Measurements from ENCODE around the gene CASP2.

Gene CASP2

DNA sequence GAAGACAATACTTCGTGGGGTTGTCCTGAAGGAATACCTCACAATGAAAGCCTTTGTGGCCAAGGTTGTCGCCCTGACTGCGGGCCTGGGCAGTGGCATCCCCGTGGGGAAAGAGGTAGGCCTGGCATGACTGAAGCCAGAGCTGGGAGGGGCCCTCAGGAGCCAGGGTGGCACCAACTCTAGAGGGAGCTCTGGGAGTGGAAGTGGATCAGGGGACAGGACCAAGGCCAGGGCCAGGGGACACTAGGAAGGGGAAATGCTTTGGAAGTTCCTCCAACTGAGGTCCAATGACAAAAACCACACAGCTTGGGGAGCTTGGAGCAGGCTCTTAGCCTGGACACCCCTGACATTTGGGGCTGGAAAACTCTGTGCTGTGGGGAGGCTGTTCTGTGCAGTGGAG, 33.6 kb downstream of the CASP2 start:
- Histone ChIP-seq H3K4me1 (ENCODE audit: insufficient read depth, low read length) (peaks cover 2% of the 10 kb centered on the region; the same call in 1 of the 2 replicates), H3K9me3 (ENCODE audit: insufficient read depth, low read depth, low read length) (no peaks in the 10 kb centered on the region), H3K27me3 (ENCODE audit: insufficient read depth, low read length) (no peaks in the 10 kb centered on the region), H3K36me3 (ENCODE audit: insufficient read depth, low read depth, low read length) (no peaks in the 10 kb centered on the region), H3K9ac (ENCODE audit: low read depth, low read length) (no peak overlapping the region), H3K4me3 (ENCODE audit: low read length) (no peak overlapping the region), H3K27ac (ENCODE audit: low read length) (no peak overlapping the region)

DNA sequence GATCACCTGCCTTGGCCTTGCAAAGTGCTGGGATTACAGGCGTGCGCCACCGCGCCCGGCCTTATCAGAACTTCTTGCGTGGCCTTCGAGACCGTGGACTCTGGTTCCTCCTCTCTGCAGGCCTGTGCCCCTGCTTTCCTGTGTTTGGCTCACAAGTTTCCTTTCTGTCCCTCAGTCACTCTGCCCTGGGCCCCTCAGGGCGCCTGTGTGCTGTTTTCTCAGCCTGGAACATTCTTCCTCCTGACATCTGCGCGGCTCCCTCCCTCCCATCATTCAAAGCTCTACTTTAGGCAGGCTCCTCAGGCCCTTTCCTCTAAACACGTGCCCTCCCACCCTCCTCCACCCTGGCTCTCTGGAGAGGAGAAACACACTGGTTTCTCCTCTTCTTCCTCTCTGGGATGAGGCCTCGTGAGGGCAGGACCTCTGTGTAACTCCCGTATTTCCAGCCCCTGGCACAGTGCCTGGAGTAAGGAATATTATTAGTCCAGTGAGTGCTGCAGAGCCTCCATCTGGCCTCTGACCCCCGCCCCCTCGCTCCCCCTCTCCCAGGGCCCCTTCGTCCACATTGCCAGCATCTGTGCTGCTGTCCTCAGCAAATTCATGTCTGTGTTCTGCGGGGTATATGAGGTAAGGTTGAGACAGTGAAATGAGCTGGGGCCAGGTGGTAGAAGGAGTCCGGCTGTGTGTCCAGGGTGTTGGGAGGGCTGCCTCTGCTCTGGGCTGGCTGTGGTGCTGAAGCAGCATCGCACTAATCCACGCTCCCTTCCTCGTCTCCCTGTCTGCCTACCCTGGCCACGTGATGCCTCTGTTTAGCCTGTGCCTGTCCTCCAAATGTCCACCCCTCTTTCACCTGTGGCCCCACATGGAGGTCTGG, 34.8 kb downstream of the CASP2 start:
- Histone ChIP-seq H3K27me3 (ENCODE audit: insufficient read depth, low read length) (no peaks in the 10 kb centered on the region), H3K4me3 (ENCODE audit: low read length) (no peak overlapping the region), H3K27ac (ENCODE audit: low read length) (no peak overlapping the region), H3K36me3 (ENCODE audit: insufficient read depth, low read depth, low read length) (no peaks in the 10 kb centered on the region), H3K9ac (ENCODE audit: low read depth, low read length) (no peak overlapping the region), H3K9me3 (ENCODE audit: insufficient read depth, low read depth, low read length) (no peaks in the 10 kb centered on the region), H3K4me1 (ENCODE audit: insufficient read depth, low read length) (peaks cover 2% of the 10 kb centered on the region; the same call in 1 of the 2 replicates)

DNA sequence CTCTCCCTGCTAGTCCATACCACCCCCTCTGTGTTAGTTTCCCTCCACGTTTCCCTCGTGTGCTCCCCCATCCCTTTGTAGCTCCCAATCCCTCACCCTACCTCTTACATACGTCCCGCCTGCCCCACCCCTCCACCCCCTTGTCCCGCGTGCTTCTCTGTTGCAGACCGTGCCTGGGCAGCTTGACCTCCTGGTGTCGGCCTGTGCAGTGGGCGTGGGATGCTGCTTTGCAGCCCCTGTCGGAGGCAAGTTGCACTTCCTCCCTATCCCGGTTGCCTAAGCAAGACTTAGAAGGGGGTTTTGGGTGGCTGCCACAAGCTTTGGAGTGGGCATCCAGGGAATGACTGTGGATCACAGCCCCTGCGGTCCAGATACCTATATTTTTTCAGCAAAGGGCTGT, 35.5 kb downstream of the CASP2 start:
- Histone ChIP-seq H3K9me3 (ENCODE audit: insufficient read depth, low read depth, low read length) (no peaks in the 10 kb centered on the region), H3K27ac (ENCODE audit: low read length) (no peak overlapping the region), H3K4me3 (ENCODE audit: low read length) (no peak overlapping the region), H3K27me3 (ENCODE audit: insufficient read depth, low read length) (no peaks in the 10 kb centered on the region), H3K9ac (ENCODE audit: low read depth, low read length) (no peak overlapping the region), H3K36me3 (ENCODE audit: insufficient read depth, low read depth, low read length) (no peaks in the 10 kb centered on the region), H3K4me1 (ENCODE audit: insufficient read depth, low read length) (peaks cover 2% of the 10 kb centered on the region; the same call in 1 of the 2 replicates)

DNA sequence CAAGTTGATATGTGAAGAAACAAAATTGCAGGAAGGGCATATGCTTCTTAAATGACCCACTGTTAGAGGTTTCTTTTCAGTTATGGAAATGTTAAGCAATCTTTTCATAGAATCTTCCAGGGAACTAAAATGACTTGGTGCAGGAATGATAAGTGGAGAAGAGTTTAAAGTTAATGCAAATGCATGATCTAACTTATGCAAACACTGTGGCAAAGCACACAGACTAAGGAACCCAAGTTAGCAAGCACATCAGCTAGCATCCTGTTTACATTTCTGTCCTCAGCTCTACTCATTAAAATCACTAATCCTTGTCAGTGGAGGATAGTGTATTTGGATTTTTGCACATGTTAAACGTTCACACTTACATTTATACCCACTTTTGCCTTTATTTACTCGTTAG, 37.1 kb downstream of the CASP2 start:
- no peak overlapping the region for H3K27ac ChIP-seq (ENCODE audit: low read length)
- H3K9me3 ChIP-seq (ENCODE audit: insufficient read depth, low read depth, low read length) = no peaks in the 10 kb centered on the region
- no peak overlapping the region for H3K4me3 ChIP-seq (ENCODE audit: low read length)
- H3K36me3 ChIP-seq (ENCODE audit: insufficient read depth, low read depth, low read length) = no peaks in the 10 kb centered on the region
- peaks cover 2% of the 10 kb centered on the region; the same call in 1 of the 2 replicates for H3K4me1 ChIP-seq (ENCODE audit: insufficient read depth, low read length)
- H3K27me3 ChIP-seq (ENCODE audit: insufficient read depth, low read length) = no peaks in the 10 kb centered on the region
- no peak overlapping the region for H3K9ac ChIP-seq (ENCODE audit: low read depth, low read length)

DNA sequence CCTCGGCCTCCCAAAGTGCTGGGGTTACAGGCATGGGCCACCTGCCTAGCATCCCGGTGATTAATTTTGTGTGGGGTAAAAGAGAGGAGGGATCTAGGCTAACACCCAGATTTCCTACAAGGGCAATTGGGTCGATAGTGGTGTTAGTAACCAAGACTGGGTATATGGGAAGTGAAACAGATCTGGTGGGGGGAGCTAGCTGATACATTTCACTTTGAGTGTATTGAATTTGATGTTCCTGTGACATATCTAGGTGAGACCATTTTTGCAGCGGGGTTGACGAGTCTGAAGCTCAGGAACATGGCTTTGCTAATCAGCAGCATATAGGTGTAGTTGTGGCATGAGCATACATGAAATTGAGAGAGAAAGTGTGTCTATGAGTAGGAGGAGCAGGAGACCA, 39.8 kb downstream of the CASP2 start:
- Histone ChIP-seq H3K4me3 (ENCODE audit: low read length) (no peak overlapping the region), H3K4me1 (ENCODE audit: insufficient read depth, low read length) (peaks cover 2% of the 10 kb centered on the region; the same call in 1 of the 2 replicates), H3K9me3 (ENCODE audit: insufficient read depth, low read depth, low read length) (no peaks in the 10 kb centered on the region), H3K27ac (ENCODE audit: low read length) (no peak overlapping the region), H3K9ac (ENCODE audit: low read depth, low read length) (no peak overlapping the region), H3K36me3 (ENCODE audit: insufficient read depth, low read depth, low read length) (no peaks in the 10 kb centered on the region), H3K27me3 (ENCODE audit: insufficient read depth, low read length) (no peaks in the 10 kb centered on the region)

DNA sequence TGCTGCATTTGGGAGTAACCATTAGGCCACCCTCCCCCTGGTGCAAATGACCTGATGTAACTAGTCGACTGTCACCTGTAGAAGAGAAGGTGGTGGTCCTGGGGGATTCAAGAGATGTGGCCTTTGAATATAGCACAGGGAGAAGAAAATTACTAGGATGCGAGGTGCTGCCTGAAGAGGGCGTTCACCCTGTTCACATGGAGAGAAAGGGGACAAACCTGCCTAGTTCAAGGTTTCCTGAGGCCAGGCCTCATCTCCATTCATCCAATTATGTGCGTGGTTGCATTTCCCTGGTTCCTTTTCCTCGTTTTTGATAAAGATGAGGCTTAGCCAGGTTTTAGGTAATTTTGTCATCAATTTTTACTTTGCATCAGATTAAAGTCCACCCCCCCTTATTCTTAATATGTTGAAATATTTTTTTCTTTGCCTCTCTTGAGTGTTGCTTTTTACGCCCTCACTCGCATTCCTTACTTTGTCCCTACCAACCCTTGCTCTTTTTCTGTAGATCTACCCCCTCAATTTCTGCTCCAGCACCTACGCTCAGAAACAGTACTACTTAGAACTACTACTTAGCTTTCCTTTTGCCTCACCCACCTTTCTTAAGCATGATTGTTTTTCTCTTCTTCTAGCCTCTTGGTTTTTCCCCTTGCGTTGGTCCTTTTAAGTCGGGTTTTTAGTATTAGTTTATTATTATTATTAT, 41.5 kb downstream of the CASP2 start:
- H3K9ac ChIP-seq (ENCODE audit: low read depth, low read length) = no peak overlapping the region
- no peak overlapping the region for H3K4me3 ChIP-seq (ENCODE audit: low read length)
- H3K27me3 ChIP-seq (ENCODE audit: insufficient read depth, low read length) = no peaks in the 10 kb centered on the region
- H3K9me3 ChIP-seq (ENCODE audit: insufficient read depth, low read depth, low read length) = no peaks in the 10 kb centered on the region
- H3K27ac ChIP-seq (ENCODE audit: low read length) = no peak overlapping the region
- no peaks in the 10 kb centered on the region for H3K36me3 ChIP-seq (ENCODE audit: insufficient read depth, low read depth, low read length)
- H3K4me1 ChIP-seq (ENCODE audit: insufficient read depth, low read length) = no peaks in the 10 kb centered on the region

DNA sequence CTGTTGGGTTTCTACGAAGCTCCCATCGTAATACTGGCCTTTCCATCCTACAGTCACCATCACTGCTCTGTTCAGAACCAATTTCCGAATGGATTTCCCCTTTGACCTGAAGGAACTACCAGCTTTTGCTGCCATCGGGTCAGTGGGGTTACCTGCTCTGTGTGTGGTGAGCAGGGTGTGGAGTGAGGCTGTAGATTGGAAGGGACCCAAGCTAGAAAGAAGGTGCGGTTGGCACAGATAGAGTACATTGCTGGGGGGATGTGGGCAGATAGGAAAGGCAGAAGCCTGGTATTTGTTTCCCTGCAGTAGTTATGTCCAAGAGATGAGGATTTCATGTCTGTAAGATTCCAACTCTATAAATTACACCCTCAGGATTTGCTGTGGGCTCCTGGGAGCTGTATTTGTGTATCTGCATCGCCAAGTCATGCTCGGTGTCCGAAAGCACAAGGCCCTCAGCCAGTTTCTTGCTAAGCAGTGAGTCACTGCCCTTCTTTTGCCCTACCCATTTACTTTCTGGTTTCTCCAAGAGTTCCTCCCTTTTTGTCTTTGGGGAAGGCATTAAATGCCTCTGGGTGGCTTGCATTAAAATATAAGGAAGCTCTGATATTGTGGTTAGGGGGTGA, 43.1 kb downstream of the CASP2 start:
- Histone ChIP-seq H3K4me3 (ENCODE audit: low read length) (no peak overlapping the region), H3K9me3 (ENCODE audit: insufficient read depth, low read depth, low read length) (no peaks in the 10 kb centered on the region), H3K36me3 (ENCODE audit: insufficient read depth, low read depth, low read length) (no peaks in the 10 kb centered on the region), H3K27me3 (ENCODE audit: insufficient read depth, low read length) (no peaks in the 10 kb centered on the region), H3K9ac (ENCODE audit: low read depth, low read length) (no peak overlapping the region), H3K27ac (ENCODE audit: low read length) (no peak overlapping the region), H3K4me1 (ENCODE audit: insufficient read depth, low read length) (no peaks in the 10 kb centered on the region)

DNA sequence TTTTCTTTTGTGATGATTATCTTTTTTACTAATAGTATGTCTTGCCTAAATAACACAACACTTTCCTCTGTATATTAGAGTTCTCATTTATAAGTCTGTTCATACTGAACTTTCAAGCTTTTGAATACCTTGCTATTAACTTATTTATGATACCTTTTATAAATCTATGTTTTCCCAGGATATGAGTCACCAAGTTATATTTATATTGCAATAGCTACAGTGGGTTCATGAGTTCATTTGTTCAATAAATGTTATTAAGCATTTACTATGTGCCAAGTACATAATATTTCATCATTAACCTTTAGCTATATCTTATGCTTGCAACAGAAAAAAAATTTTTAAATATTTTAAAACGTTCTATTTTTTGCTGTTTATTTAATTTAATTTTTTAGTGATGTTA, 46.1 kb downstream of the CASP2 start:
- H3K27me3 ChIP-seq (ENCODE audit: insufficient read depth, low read length) = no peaks in the 10 kb centered on the region
- no peaks in the 10 kb centered on the region for H3K4me1 ChIP-seq (ENCODE audit: insufficient read depth, low read length)
- H3K27ac ChIP-seq (ENCODE audit: low read length) = no peak overlapping the region
- H3K9ac ChIP-seq (ENCODE audit: low read depth, low read length) = no peak overlapping the region
- H3K9me3 ChIP-seq (ENCODE audit: insufficient read depth, low read depth, low read length) = no peaks in the 10 kb centered on the region
- H3K36me3 ChIP-seq (ENCODE audit: insufficient read depth, low read depth, low read length) = no peaks in the 10 kb centered on the region
- H3K4me3 ChIP-seq (ENCODE audit: low read length) = no peak overlapping the region

DNA sequence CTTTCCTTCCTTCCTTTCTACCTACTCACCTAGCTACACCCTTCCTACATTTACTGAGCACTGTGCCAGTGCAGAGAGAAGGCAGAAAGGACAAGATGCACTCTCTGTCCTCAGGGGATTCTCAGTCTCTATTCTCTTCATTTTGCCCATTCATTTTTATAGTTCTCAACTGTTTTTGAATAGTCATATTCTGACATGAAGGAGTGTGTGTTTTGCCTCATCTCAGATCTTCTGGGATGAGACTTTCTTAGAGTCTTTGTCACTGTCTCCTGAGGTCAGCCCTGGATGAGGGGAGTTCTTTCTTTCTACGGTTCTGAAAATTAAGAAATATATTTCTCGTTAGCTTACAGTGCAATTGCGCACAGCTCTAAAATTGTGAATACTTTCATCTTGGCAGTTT, 49.1 kb downstream of the CASP2 start:
- Histone ChIP-seq H3K4me1 (ENCODE audit: insufficient read depth, low read length) (no peaks in the 10 kb centered on the region), H3K27ac (ENCODE audit: low read length) (no peak overlapping the region), H3K27me3 (ENCODE audit: insufficient read depth, low read length) (no peaks in the 10 kb centered on the region), H3K9ac (ENCODE audit: low read depth, low read length) (no peak overlapping the region), H3K36me3 (ENCODE audit: insufficient read depth, low read depth, low read length) (no peaks in the 10 kb centered on the region), H3K9me3 (ENCODE audit: insufficient read depth, low read depth, low read length) (no peaks in the 10 kb centered on the region), H3K4me3 (ENCODE audit: low read length) (no peak overlapping the region)

DNA sequence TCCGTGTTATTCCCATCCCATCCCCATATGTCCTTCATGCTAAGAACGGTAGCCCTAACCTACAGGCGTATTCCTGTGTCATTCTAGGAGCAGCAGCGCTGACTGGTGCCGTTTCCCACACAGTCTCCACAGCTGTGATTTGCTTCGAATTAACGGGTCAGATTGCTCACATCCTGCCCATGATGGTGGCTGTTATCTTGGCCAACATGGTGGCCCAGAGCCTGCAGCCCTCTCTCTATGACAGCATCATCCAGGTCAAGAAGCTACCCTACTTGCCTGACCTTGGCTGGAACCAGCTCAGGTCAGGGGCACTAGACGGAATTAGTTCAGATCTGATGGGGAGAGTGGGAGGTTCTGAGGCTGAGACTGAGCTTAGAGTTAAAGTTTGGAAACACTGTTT, 53.7 kb downstream of the CASP2 start:
- no peak overlapping the region for H3K4me3 ChIP-seq (ENCODE audit: low read length)
- H3K9me3 ChIP-seq (ENCODE audit: insufficient read depth, low read depth, low read length) = no peaks in the 10 kb centered on the region
- no peak overlapping the region for H3K27ac ChIP-seq (ENCODE audit: low read length)
- H3K27me3 ChIP-seq (ENCODE audit: insufficient read depth, low read length) = peaks cover 26% of the 10 kb centered on the region
- H3K4me1 ChIP-seq (ENCODE audit: insufficient read depth, low read length) = no peaks in the 10 kb centered on the region
- no peaks in the 10 kb centered on the region for H3K36me3 ChIP-seq (ENCODE audit: insufficient read depth, low read depth, low read length)
- H3K9ac ChIP-seq (ENCODE audit: low read depth, low read length) = no peak overlapping the region

DNA sequence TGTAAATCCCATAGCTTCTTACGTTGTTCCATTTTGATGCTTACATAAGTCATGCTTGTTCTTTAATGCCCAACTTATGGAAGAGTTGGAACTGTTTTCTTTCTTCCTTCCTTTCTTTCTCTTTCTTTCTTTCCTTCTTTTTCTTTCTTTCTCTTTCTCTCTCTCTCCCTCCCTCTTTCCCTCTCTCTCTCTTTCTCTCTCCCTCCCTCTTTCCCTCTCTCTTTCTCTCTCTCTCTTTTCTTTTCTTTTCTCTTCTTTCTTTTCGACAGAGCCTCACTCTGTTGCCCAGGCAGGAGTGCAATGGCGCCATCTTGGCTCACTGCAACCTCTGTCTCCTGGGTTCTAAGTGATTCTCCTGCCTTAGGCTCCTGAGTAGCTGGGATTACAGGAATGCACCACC, 55.4 kb downstream of the CASP2 start:
- Histone ChIP-seq H3K9me3 (ENCODE audit: insufficient read depth, low read depth, low read length) (no peaks in the 10 kb centered on the region), H3K4me3 (ENCODE audit: low read length) (no peak overlapping the region), H3K27me3 (ENCODE audit: insufficient read depth, low read length) (peaks cover 30% of the 10 kb centered on the region), H3K9ac (ENCODE audit: low read depth, low read length) (no peak overlapping the region), H3K4me1 (ENCODE audit: insufficient read depth, low read length) (no peaks in the 10 kb centered on the region), H3K36me3 (ENCODE audit: insufficient read depth, low read depth, low read length) (no peaks in the 10 kb centered on the region), H3K27ac (ENCODE audit: low read length) (no peak overlapping the region)

Measured in iPS-20b (cell line).